SK-N-SH (cell line): ENCODE measurements around the gene DEPDC5.

Source experiments
- EP300 ChIP-seq, 2 experiments: IDR thresholded peaks; 2 replicates each; pipeline versions ENCODE4 v1.4.0 to v1.6.1; 2012; ENCODE audit warnings: borderline replicate concordance in 1 of 2, low read depth in 1 of 2, low read length in 1 of 2
- EZH2phosphoT487 ChIP-seq: fragments of 200-600 bp; sonication (generic); IDR thresholded peaks from 2 replicates; pipeline ENCODE4 v1.6.1; 2017; ENCODE audit warnings: low read depth, mixed run types, mild to moderate bottlenecking, antibody characterized with exemption, moderate library complexity, borderline replicate concordance
- NRF1 ChIP-seq: IDR thresholded peaks from 2 replicates; pipeline ENCODE4 v1.6.1; 2012; ENCODE audit warnings: low read depth, mild to moderate bottlenecking, low read length
- POLR2AphosphoS5 ChIP-seq: IDR thresholded peaks from 2 replicates; pipeline ENCODE4 v1.6.1; 2012; ENCODE audit warnings: low read depth, low read length
- TF ChIP-seq, protein P1 (sequence below): fragments of 200-600 bp; sonication (generic); IDR thresholded peaks from 2 replicates; pipeline ENCODE4 v1.6.1; 2017; ENCODE audit warnings: antibody characterized with exemption, mild to moderate bottlenecking, moderate library complexity
- TF ChIP-seq, protein P2 (sequence below): IDR thresholded peaks from 2 replicates; pipeline ENCODE4 v1.4.0; 2012; ENCODE audit warnings: low read depth
- TF ChIP-seq, protein P3 (sequence below): fragments of 150-350 bp; IDR thresholded peaks from 2 replicates; pipeline ENCODE4 v1.6.1; 2017; ENCODE audit warnings: antibody characterized with exemption, low read length, low read depth, borderline replicate concordance

DNA sequence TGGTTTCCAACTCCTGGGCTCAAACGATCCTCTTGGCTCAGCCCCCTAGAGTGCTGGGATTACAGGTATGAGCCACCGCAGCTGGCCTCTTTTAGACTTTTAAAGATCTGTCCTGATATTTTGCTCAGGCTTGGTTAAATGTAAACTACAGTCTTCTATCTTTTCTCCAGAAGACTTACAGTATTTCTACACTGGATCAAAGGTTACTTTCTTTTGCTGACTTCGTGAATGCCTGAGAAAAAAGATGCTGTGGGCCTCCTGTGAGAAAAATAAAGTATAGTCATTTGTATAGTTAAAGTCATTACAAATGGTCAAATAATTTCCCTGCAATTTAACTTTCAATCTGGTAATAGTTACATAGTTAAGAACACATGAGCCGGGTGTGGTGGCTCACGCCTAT lies 19.6 kb downstream of the DEPDC5 start:
- TF ChIP-seq, protein P1, sequence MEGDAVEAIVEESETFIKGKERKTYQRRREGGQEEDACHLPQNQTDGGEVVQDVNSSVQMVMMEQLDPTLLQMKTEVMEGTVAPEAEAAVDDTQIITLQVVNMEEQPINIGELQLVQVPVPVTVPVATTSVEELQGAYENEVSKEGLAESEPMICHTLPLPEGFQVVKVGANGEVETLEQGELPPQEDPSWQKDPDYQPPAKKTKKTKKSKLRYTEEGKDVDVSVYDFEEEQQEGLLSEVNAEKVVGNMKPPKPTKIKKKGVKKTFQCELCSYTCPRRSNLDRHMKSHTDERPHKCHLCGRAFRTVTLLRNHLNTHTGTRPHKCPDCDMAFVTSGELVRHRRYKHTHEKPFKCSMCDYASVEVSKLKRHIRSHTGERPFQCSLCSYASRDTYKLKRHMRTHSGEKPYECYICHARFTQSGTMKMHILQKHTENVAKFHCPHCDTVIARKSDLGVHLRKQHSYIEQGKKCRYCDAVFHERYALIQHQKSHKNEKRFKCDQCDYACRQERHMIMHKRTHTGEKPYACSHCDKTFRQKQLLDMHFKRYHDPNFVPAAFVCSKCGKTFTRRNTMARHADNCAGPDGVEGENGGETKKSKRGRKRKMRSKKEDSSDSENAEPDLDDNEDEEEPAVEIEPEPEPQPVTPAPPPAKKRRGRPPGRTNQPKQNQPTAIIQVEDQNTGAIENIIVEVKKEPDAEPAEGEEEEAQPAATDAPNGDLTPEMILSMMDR: no peak
- TF ChIP-seq, protein P2, sequence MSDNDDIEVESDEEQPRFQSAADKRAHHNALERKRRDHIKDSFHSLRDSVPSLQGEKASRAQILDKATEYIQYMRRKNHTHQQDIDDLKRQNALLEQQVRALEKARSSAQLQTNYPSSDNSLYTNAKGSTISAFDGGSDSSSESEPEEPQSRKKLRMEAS: no peak
- TF ChIP-seq, protein P3, sequence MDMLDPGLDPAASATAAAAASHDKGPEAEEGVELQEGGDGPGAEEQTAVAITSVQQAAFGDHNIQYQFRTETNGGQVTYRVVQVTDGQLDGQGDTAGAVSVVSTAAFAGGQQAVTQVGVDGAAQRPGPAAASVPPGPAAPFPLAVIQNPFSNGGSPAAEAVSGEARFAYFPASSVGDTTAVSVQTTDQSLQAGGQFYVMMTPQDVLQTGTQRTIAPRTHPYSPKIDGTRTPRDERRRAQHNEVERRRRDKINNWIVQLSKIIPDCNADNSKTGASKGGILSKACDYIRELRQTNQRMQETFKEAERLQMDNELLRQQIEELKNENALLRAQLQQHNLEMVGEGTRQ: no peak
- TF ChIP-seq EP300 (IDR thresholded peaks at IDR 0.05; ENCODE audit: borderline replicate concordance in 1 of 2, low read depth in 1 of 2, low read length in 1 of 2): no peak
- TF ChIP-seq NRF1: no peak
- no peak for TF ChIP-seq EZH2phosphoT487
- TF ChIP-seq POLR2AphosphoS5: no peak
